Stimulated activated CD8-positive, alpha-beta memory T cell treated with anti-CD3 and anti-CD28 coated beads, Interleukin-12 subunit alpha, Interleukin-12 subunit beta, amount 100 ng/mL, for 24 hours (primary cell): Measurements from ENCODE around the gene ZMYND10.
"Not testable (repeated sequence)": the region's sequence is repeated elsewhere in the genome, so short reads cannot be mapped to it uniquely, and the experiment has no call there.

ENCODE experiments used
- DNase-seq: peaks from one replicate; pipeline ENCODE4 v3.0.0-alpha.2; 2020; ENCODE audit errors: extremely low read depth

The ZMYND10 gene

GRCh38 chr3:50325497-50326181 lies 19.9 kb downstream of the ZMYND10 start:
- no peak for DNase-seq

- DNase-seq, result no peak
Observed at GRCh38 chr3:50325113-50325480, 20.4 kb downstream of the ZMYND10 start.

- DNase-seq, result no peak
Observed at GRCh38 chr3:50324351-50325112, 21.0 kb downstream of the ZMYND10 start.

GRCh38 chr3:50323614-50324199 lies 21.8 kb downstream of the ZMYND10 start:
- DNase-seq, result no peak

- DNase-seq, result no peak
Observed at GRCh38 chr3:50323092-50323600, 22.4 kb downstream of the ZMYND10 start.

GRCh38 chr3:50322386-50323091 lies 23.0 kb downstream of the ZMYND10 start, which contains the start of gene HYAL2:
Gene HYAL2 (minus strand): TSS chr3:50322745. CDS start chr3:50320489, 2,256 bp downstream.
- no peak for DNase-seq

- no peak for DNase-seq
Observed at GRCh38 chr3:50322115-50322385, 23.5 kb downstream of the ZMYND10 start.

- peak; percentile 66 for DNase-seq
Observed at GRCh38 chr3:50321336-50322114, 24.0 kb downstream of the ZMYND10 start.

GRCh38 chr3:50320853-50321335 lies 24.6 kb downstream of the ZMYND10 start:
- DNase-seq, result no peak

- DNase-seq, result no peak
Observed at GRCh38 chr3:50319894-50320625, 25.5 kb downstream of the ZMYND10 start.

GRCh38 chr3:50319181-50319893 lies 26.2 kb downstream of the ZMYND10 start:
- no peak for DNase-seq

GRCh38 chr3:50318615-50319014 lies 26.9 kb downstream of the ZMYND10 start:
- DNase-seq, result no peak

- DNase-seq, result no peak
Observed at GRCh38 chr3:50318163-50318562, 27.4 kb downstream of the ZMYND10 start.

GRCh38 chr3:50317300-50317699 lies 28.2 kb downstream of the ZMYND10 start:
- DNase-seq, result no peak

- DNase-seq, result no peak
Observed at GRCh38 chr3:50316657-50317242, 28.8 kb downstream of the ZMYND10 start.

GRCh38 chr3:50314816-50315215 lies 30.7 kb downstream of the ZMYND10 start:
- DNase-seq, result no peak

GRCh38 chr3:50314342-50314741 lies 31.2 kb downstream of the ZMYND10 start:
- DNase-seq, result no peak

GRCh38 chr3:50312041-50312440 lies 33.5 kb downstream of the ZMYND10 start:
- DNase-seq, result not testable (repeated sequence)

- DNase-seq, result no peak
Observed at GRCh38 chr3:50304601-50305000, 40.9 kb downstream of the ZMYND10 start.
